ENCODE measurements around the gene RAP2C.

RAP2C gene

DNA sequence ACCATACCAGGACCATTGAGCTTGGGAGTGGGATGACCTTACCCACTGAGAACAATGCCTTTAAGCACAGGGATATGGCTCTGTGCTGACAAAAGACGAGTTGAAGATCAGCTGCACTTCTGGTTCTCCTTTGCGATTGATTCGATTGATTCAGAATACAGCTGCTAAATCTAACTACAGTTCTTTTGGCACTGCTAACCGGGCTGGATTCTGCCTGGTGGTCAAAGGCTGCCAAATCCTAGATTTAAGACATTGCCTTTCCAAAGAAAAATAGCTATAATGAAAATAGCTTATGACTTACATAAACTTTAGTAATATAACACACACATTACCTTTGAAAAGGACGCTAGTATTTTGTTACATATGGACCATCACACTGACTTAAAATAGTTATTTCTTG, 18.3 kb downstream of the RAP2C start (continued):
- TF ChIP-seq, protein P1, sequence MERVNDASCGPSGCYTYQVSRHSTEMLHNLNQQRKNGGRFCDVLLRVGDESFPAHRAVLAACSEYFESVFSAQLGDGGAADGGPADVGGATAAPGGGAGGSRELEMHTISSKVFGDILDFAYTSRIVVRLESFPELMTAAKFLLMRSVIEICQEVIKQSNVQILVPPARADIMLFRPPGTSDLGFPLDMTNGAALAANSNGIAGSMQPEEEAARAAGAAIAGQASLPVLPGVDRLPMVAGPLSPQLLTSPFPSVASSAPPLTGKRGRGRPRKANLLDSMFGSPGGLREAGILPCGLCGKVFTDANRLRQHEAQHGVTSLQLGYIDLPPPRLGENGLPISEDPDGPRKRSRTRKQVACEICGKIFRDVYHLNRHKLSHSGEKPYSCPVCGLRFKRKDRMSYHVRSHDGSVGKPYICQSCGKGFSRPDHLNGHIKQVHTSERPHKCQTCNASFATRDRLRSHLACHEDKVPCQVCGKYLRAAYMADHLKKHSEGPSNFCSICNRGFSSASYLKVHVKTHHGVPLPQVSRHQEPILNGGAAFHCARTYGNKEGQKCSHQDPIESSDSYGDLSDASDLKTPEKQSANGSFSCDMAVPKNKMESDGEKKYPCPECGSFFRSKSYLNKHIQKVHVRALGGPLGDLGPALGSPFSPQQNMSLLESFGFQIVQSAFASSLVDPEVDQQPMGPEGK (tag by site-specific recombination; IDR thresholded peaks at IDR 0.05), result no peak
- TF ChIP-seq ZNF366 (tag by site-specific recombination; conservative IDR thresholded peaks at IDR 0.05), result no peak
- TF ChIP-seq, protein P2, sequence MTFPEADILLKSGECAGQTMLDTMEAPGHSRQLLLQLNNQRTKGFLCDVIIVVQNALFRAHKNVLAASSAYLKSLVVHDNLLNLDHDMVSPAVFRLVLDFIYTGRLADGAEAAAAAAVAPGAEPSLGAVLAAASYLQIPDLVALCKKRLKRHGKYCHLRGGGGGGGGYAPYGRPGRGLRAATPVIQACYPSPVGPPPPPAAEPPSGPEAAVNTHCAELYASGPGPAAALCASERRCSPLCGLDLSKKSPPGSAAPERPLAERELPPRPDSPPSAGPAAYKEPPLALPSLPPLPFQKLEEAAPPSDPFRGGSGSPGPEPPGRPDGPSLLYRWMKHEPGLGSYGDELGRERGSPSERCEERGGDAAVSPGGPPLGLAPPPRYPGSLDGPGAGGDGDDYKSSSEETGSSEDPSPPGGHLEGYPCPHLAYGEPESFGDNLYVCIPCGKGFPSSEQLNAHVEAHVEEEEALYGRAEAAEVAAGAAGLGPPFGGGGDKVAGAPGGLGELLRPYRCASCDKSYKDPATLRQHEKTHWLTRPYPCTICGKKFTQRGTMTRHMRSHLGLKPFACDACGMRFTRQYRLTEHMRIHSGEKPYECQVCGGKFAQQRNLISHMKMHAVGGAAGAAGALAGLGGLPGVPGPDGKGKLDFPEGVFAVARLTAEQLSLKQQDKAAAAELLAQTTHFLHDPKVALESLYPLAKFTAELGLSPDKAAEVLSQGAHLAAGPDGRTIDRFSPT (tag by site-specific recombination; IDR thresholded peaks at IDR 0.05), result no peak
- TF ChIP-seq, protein P3, sequence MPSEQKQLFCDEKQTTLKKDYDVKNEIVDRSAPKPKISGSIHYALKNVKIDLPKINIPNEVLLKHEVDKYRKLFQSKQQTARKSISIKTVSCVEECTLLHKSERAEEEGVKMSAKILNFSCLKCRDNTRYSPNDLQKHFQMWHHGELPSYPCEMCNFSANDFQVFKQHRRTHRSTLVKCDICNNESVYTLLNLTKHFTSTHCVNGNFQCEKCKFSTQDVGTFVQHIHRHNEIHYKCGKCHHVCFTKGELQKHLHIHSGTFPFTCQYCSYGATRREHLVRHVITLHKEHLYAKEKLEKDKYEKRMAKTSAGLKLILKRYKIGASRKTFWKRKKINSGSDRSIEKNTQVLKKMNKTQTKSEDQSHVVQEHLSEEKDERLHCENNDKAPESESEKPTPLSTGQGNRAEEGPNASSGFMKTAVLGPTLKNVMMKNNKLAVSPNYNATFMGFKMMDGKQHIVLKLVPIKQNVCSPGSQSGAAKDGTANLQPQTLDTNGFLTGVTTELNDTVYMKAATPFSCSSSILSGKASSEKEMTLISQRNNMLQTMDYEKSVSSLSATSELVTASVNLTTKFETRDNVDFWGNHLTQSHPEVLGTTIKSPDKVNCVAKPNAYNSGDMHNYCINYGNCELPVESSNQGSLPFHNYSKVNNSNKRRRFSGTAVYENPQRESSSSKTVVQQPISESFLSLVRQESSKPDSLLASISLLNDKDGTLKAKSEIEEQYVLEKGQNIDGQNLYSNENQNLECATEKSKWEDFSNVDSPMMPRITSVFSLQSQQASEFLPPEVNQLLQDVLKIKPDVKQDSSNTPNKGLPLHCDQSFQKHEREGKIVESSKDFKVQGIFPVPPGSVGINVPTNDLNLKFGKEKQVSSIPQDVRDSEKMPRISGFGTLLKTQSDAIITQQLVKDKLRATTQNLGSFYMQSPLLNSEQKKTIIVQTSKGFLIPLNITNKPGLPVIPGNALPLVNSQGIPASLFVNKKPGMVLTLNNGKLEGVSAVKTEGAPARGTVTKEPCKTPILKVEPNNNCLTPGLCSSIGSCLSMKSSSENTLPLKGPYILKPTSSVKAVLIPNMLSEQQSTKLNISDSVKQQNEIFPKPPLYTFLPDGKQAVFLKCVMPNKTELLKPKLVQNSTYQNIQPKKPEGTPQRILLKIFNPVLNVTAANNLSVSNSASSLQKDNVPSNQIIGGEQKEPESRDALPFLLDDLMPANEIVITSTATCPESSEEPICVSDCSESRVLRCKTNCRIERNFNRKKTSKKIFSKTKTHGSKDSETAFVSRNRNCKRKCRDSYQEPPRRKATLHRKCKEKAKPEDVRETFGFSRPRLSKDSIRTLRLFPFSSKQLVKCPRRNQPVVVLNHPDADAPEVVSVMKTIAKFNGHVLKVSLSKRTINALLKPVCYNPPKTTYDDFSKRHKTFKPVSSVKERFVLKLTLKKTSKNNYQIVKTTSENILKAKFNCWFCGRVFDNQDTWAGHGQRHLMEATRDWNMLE (tag by site-specific recombination; conservative IDR thresholded peaks at IDR 0.05; ENCODE audit: low read depth), result no peak
- TF ChIP-seq ZNF777 (tag by site-specific recombination; IDR thresholded peaks at IDR 0.05; ENCODE audit: borderline replicate concordance), result no peak
- TF ChIP-seq, protein P4, sequence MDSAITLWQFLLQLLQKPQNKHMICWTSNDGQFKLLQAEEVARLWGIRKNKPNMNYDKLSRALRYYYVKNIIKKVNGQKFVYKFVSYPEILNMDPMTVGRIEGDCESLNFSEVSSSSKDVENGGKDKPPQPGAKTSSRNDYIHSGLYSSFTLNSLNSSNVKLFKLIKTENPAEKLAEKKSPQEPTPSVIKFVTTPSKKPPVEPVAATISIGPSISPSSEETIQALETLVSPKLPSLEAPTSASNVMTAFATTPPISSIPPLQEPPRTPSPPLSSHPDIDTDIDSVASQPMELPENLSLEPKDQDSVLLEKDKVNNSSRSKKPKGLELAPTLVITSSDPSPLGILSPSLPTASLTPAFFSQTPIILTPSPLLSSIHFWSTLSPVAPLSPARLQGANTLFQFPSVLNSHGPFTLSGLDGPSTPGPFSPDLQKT (IDR thresholded peaks at IDR 0.05; ENCODE audit: borderline replicate concordance, low read depth, low read length), result no peak
- TF ChIP-seq KLF9 (tag by site-specific recombination; IDR thresholded peaks at IDR 0.05; ENCODE audit: low read depth), result no peak
- no peak for TF ChIP-seq ZFP3 (tag by site-specific recombination; IDR thresholded peaks at IDR 0.05; ENCODE audit: low read depth)
- no peak for TF ChIP-seq ZNF16 (tag by site-specific recombination; IDR thresholded peaks at IDR 0.05; ENCODE audit: low read depth)
- TF ChIP-seq, protein P5, sequence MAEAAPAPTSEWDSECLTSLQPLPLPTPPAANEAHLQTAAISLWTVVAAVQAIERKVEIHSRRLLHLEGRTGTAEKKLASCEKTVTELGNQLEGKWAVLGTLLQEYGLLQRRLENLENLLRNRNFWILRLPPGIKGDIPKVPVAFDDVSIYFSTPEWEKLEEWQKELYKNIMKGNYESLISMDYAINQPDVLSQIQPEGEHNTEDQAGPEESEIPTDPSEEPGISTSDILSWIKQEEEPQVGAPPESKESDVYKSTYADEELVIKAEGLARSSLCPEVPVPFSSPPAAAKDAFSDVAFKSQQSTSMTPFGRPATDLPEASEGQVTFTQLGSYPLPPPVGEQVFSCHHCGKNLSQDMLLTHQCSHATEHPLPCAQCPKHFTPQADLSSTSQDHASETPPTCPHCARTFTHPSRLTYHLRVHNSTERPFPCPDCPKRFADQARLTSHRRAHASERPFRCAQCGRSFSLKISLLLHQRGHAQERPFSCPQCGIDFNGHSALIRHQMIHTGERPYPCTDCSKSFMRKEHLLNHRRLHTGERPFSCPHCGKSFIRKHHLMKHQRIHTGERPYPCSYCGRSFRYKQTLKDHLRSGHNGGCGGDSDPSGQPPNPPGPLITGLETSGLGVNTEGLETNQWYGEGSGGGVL (tag by site-specific recombination; IDR thresholded peaks at IDR 0.05), result no peak
- TF ChIP-seq ZNF239 (tag by site-specific recombination; IDR thresholded peaks at IDR 0.05), result no peak

DNA sequence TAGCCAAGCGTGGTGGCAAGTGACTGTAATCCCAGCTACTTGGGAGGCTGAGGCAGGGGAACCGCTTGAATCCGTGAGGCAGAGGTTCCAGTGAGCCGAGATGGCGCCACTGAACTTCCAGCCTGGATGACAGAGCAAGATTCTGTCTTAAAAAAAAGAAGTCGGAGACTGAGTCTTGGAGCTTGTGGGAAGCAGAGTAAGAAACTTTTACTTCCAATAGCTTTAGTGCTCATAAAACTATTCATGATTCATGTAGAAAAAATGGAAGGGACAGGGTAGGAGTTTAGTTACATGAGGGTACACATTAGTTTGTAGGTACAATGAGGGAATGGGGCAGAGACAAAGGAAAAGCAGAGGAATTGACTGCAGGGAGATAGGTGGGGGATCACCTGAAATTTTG, 19.3 kb downstream of the RAP2C start:
- Histone ChIP-seq H3K4me1 (ENCODE audit: control insufficient read depth, insufficient read depth, low read length) (no peaks in the 10 kb centered on the region), H3K27ac (ENCODE audit: extremely low read depth, low read depth, low read length) (no peak overlapping the region), H3K4me3 (ENCODE audit: low read depth, low read length) (no peak overlapping the region), H3K36me3 (ENCODE audit: control insufficient read depth in 2 of 2, insufficient read depth in 1 of 2, low read length in 2 of 2) (peaks cover 7 to 12% of the 10 kb centered on the region in 2 experiments; a peak in 2 of 3 replicates), H3K9me3 (ENCODE audit: control insufficient read depth, insufficient read depth, low read depth, low read length) (no peaks in the 10 kb centered on the region)
- TF ChIP-seq ZNF10 (tag by site-specific recombination; IDR thresholded peaks at IDR 0.05) (no peak), ZNF155 (tag by site-specific recombination; IDR thresholded peaks at IDR 0.05) (no peak), ZNF521 (tag by site-specific recombination; IDR thresholded peaks at IDR 0.05) (no peak), ZNF112 (tag by site-specific recombination; IDR thresholded peaks at IDR 0.05) (no peak), BCL11A (tag by site-specific recombination; IDR thresholded peaks at IDR 0.05; ENCODE audit: low read depth) (no peak), ZNF433 (tag by site-specific recombination; IDR thresholded peaks at IDR 0.05; ENCODE audit: low read depth) (no peak), TRIM28 (IDR thresholded peaks at IDR 0.05; ENCODE audit: borderline replicate concordance, low read length) (no peak), ZNF146 (tag by site-specific recombination; IDR thresholded peaks at IDR 0.05) (no peak), ZNF311 (tag by site-specific recombination; IDR thresholded peaks at IDR 0.05; ENCODE audit: borderline replicate concordance) (no peak), YY2 (tag by site-specific recombination; IDR thresholded peaks at IDR 0.05) (no peak), KLF7 (tag by site-specific recombination; IDR thresholded peaks at IDR 0.05; ENCODE audit: borderline replicate concordance) (no peak)
- TF ChIP-seq, protein P6, sequence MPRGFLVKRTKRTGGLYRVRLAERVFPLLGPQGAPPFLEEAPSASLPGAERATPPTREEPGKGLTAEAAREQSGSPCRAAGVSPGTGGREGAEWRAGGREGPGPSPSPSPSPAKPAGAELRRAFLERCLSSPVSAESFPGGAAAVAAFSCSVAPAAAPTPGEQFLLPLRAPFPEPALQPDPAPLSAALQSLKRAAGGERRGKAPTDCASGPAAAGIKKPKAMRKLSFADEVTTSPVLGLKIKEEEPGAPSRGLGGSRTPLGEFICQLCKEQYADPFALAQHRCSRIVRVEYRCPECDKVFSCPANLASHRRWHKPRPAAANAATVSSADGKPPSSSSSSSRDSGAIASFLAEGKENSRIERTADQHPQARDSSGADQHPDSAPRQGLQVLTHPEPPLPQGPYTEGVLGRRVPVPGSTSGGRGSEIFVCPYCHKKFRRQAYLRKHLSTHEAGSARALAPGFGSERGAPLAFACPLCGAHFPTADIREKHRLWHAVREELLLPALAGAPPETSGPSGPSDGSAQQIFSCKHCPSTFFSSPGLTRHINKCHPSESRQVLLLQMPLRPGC (tag by site-specific recombination; IDR thresholded peaks at IDR 0.05), result no peak
- ChIA-PET CTCF (interaction anchor here (0.5 kb wide), 2 partner anchors 16 to 1757 kb away, joined by 3 to 4 read pairs; no protein-coding TSS in a partner anchor), POLR2A (no interaction called here)

All from HEK293 (cell line).